ENCODE measurements around the gene ARHGAP30.
"Not testable (repeated sequence)": the region's sequence is repeated elsewhere in the genome, so short reads cannot be mapped to it uniquely, and the experiment has no call there.

Gene ARHGAP30

DNA sequence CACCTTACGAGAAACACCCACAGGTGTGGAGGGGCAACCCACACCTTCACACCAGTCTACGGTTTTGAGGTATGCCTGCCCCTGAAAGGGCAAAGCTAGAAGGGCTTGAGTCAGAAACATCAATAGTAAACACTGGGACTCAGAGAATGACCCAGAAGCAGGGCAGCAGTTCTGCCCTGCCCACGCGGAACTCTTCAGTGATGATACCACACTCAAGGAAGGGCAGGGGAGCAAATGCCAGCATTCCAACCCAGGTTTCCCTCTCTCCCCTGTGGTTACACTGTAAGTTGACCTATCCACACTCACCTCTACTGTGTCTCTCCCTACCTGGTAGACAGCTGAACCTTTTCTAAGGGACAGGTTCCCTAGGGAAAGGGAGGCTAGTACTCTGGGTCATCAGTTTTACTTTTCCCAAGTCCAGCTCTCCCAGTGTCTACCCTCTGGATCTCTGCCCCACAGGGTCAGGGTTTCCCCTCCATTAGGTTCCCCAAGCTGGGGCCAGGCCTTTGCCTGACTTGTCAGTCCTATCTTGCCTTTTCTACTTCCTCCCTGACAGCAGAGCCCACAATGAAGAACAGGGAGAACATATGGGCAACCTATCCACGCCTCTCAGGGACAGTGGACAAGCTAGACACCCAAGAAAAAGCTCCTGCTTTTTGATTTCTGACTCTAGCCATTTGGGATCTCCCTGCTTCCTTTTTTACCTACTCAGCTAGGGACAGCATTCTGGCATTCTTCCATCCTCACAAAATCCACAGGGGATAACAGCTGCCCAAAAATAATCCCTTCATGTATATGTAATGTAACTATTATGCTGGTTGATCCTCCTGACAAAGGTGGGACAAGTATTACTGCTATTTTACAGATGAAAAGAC lies 51.7 kb downstream of the ARHGAP30 start:
- no peaks in the 10 kb centered on the region for H3K36me3 ChIP-seq
- TF ChIP-seq, protein P1, sequence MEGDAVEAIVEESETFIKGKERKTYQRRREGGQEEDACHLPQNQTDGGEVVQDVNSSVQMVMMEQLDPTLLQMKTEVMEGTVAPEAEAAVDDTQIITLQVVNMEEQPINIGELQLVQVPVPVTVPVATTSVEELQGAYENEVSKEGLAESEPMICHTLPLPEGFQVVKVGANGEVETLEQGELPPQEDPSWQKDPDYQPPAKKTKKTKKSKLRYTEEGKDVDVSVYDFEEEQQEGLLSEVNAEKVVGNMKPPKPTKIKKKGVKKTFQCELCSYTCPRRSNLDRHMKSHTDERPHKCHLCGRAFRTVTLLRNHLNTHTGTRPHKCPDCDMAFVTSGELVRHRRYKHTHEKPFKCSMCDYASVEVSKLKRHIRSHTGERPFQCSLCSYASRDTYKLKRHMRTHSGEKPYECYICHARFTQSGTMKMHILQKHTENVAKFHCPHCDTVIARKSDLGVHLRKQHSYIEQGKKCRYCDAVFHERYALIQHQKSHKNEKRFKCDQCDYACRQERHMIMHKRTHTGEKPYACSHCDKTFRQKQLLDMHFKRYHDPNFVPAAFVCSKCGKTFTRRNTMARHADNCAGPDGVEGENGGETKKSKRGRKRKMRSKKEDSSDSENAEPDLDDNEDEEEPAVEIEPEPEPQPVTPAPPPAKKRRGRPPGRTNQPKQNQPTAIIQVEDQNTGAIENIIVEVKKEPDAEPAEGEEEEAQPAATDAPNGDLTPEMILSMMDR (IDR thresholded peaks at IDR 0.05), result no peak
- peaks cover 0 to 24% (median 8%) of the 10 kb centered on the region in 4 donors for H3K4me1 ChIP-seq
- DNase-seq, result no peak
- peaks cover 3 to 10% of the 10 kb centered on the region in 2 donors for H3K27me3 ChIP-seq
- intact Hi-C loops (cut with DNase I; ENCODE audit: low total_unique reads), result no loop called here
- no peaks in the 10 kb centered on the region for H3K9me3 ChIP-seq
- no peak overlapping the region for H3K4me3 ChIP-seq
- H3K27ac ChIP-seq, result no peak overlapping the region

DNA sequence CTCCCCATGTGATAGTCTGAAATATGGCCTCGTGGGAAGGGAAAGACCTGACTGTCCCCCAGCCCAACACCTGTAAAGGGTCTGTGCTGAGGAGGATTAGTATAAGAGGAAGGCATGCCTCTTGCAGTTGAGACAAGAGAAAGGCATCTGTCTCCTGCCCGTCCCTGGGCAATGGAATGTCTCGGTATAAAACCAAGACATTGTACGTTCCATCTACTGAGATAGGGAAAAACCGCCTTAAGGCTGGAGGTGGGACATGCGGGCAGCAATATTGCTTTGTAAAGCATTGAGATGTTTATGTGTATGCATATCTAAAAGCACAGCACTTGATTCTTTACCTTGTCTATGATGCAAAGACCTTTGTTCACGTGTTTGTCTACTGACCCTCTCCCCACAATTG lies 52.5 kb downstream of the ARHGAP30 start:
- DNase-seq; H3K4me3 ChIP-seq; H3K9me3 ChIP-seq; H3K36me3 ChIP-seq; H3K27ac ChIP-seq; intact Hi-C loops (cut with DNase I; ENCODE audit: low total_unique reads): not testable (repeated sequence)
- Histone ChIP-seq H3K27me3 (peaks cover 3 to 10% of the 10 kb centered on the region in 2 donors), H3K4me1 (peaks cover 0 to 24% (median 8%) of the 10 kb centered on the region in 4 donors)

DNA sequence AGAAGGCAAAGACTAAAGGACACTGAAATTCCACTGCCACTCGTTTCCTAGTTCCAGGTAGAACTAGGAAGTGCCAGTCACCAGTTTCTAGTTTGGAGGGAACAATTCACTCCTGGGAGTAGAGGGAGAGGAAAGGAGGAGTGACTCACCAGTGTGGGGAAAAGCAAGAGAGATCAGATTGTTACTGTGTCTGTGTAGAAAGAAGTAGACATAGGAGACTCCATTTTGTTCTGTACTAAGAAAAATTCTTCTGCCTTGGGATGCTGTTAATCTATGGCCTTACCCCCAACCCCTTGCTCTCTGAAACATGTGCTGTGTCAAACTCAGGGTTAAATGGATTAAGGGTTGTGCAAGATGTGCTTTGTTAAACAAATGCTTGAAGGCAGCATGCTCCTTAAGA lies 53.0 kb downstream of the ARHGAP30 start:
- DNase-seq; H3K4me3 ChIP-seq; H3K27ac ChIP-seq; H3K36me3 ChIP-seq; H3K27me3 ChIP-seq; H3K9me3 ChIP-seq; intact Hi-C loops (cut with DNase I; ENCODE audit: low total_unique reads): not testable (repeated sequence)
- H3K4me1 ChIP-seq, result peaks cover 0 to 23% (median 8%) of the 10 kb centered on the region in 4 donors

DNA sequence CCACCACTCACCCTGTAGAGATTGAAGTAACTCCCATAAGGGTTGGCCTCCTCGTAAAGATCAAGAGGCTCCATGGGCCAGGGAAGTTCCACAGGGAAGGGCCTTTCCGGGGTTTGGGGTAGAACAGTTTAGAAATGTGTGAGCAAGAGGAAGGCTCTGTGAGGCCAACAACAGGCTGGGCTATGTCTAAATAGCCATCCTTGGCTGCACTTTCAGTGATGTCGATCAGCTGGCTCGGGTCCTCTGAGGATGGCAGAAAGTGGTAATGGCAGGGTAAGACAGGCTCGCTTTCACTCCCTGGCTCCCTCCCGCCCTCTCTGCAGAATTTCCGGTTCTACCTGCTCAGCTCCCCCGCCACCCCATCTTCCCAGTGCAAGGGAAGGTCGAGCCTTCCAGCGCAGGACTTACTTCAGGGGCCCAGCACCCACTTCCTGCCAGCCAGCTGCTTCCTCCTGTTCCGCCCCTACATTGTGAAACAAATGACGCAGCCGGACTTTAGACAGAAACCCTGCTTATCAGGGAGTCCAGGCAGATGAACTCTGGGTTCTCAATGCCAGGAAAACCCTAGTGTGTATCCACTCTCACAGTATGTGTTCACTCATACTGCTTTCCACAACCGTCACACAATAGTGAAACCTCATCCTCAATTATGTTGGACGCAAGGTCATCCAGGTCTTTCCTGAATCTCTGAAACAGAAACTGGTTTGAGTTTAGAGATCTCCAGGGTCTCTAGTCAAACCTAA lies 56.0 kb downstream of the ARHGAP30 start:
- intact Hi-C loops (cut with DNase I; ENCODE audit: low total_unique reads), result no loop called here
- Histone ChIP-seq H3K27ac (peak overlapping the region; percentile 13 to 16), H3K27me3 (no peaks in the 10 kb centered on the region), H3K4me3 (no peak overlapping the region), H3K4me1 (peaks cover 0 to 4% (median 0%) of the 10 kb centered on the region in 4 donors), H3K36me3 (no peaks in the 10 kb centered on the region), H3K9me3 (no peaks in the 10 kb centered on the region)
- TF ChIP-seq, protein P1 (IDR thresholded peaks at IDR 0.05), result no peak
- peak; percentile 83 for DNase-seq

DNA sequence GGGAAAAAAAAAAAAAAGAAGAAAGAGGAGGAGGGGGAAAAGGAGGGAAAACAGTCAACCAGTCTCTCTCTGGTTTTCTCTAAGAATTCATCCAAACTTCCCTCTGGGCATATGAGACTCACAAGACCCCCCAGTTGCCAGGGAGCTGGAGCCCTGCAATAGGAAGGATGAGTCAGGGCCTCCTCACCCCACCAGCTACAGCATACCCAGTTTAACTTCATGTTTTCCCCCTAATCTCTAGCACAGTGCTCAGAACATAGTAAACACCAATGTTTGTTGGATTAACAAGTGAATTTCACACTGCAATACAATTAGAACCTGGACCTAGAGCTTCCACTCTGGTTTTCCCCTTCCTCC lies 56.6 kb downstream of the ARHGAP30 start:
- Histone ChIP-seq H3K4me1 (peaks cover 0 to 4% (median 0%) of the 10 kb centered on the region in 4 donors), H3K4me3 (no peak overlapping the region), H3K9me3 (no peaks in the 10 kb centered on the region), H3K27ac (peak overlapping the region; percentile 13 to 16), H3K27me3 (no peaks in the 10 kb centered on the region), H3K36me3 (no peaks in the 10 kb centered on the region)
- intact Hi-C loops (cut with DNase I; ENCODE audit: low total_unique reads), result no loop called here
- no peak for DNase-seq
- TF ChIP-seq, protein P1 (IDR thresholded peaks at IDR 0.05), result no peak

DNA sequence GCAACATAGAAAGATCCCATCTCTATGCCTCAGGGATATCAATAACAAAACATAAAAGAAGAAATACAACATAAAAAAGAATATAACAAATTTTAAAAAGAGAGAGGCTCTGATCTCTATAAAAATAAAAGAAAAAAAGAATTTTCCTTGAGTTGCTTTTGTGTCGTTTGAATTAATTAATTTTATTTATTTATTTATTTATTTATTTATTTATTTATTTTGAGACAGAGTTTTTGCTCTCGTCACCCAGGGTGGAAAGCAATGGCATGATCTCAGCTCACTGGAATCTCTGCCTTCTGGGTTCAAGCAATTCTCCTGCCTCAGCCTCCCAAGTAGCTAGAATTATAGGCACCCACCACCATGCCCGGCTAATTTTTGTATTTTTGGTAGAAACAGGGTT lies 57.3 kb downstream of the ARHGAP30 start:
- no peaks in the 10 kb centered on the region for H3K27me3 ChIP-seq
- TF ChIP-seq, protein P1 (IDR thresholded peaks at IDR 0.05), result no peak
- peaks cover 0 to 4% (median 0%) of the 10 kb centered on the region in 4 donors for H3K4me1 ChIP-seq
- no peaks in the 10 kb centered on the region for H3K9me3 ChIP-seq
- no peak overlapping the region for H3K27ac ChIP-seq
- no peak for DNase-seq
- intact Hi-C loops (cut with DNase I; ENCODE audit: low total_unique reads), result no loop called here
- no peak overlapping the region for H3K4me3 ChIP-seq
- H3K36me3 ChIP-seq, result no peaks in the 10 kb centered on the region
